Motor neuron (in vitro differentiated cells): ENCODE measurements around the gene GREM2. TPM values are rescaled to one million over a fixed set of nuclear protein-coding genes. Genes with fewer than 3 reads are reported as not detected.

Experiments
- ATAC-seq, 8 experiments: fragments of 200-7000 bp; cut with Tn5 transposase; replicated peaks in 6 of 8; 2 replicates each; pipeline ENCODE4 v1.8.0; 2021; ENCODE audit warnings: mild to moderate bottlenecking in 8 of 8, moderate library complexity in 8 of 8
- H3K27ac ChIP-seq, 2 donors: fragments of 250-450 bp; sonication (Bioruptor Pico); 2 replicates each; pipeline ENCODE4 v1.9.0; 2021; ENCODE audit warnings: antibody characterized with exemption in 2 of 2, mild to moderate bottlenecking in 2 of 2, moderate library complexity in 1 of 2
- H3K4me1 ChIP-seq, 2 donors: fragments of 250-450 bp; sonication (Bioruptor Pico); replicated peaks in 1 of 2; 2 replicates each; pipeline ENCODE4 v1.6.1; 2021; ENCODE audit warnings: antibody characterized with exemption in 2 of 2, mild to moderate bottlenecking in 2 of 2, moderate library complexity in 1 of 2
- H3K4me3 ChIP-seq, 5 donors: fragments of 250-450 bp; sonication (Bioruptor Pico); 2 replicates each; pipeline ENCODE4 v1.9.0; 2021; ENCODE audit warnings: antibody characterized with exemption in 5 of 5, mild to moderate bottlenecking in 5 of 5, moderate library complexity in 4 of 5
- WGBS, 10 experiments: fragments of 450-650 bp; shearing (Covaris generic); methylation state at CpG; one replicate each; pipeline ENCODE4 v1.0.0; 2022; 5-methylcytosine and 5-hydroxymethylcytosine counted together
- in situ Hi-C, 9 experiments: fragments of 400-800 bp; cut with MboI; loops; one replicate each; pipeline ENCODE4 v1.15.0; 2021; ENCODE audit warnings: low sequenced_read_pairs in 9 of 9, low pct_unique_long_range_greater_than_20kb in 2 of 9; ENCODE audit not compliant: unreplicated experiment in 9 of 9
- total RNA-seq, 8 experiments: library from RNA; unstranded; fragments of 300-600 nt; gene quantifications; 2 replicates each; pipeline versions ENCODE4 v1.2.3 to v1.2.4, GENCODE V29; 2022

Gene GREM2
- total RNA-seq, 8 experiments from 2014 or later: 0.10 to 13.9 (median 2.0) TPM; not detected in 1

DNA sequence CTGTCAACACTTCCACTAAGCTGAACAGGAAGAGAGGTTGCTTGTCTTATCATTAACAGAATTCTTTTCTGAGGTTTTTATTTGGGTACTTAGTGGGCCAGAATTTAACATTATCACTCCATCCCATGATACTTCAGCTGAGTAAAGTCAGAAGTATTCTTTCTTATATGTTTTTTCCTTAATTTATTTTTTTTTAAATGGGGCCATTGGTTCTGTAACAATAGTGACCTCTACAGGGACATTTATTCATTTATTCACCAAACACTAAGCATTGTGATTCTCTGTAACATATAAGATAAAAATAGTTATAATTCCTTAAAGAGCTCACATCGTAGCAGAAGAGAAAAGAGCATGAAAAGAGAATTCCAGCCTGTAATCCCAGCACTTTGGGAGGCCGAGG lies 9.8 kb downstream of the GREM2 start:
- no peak for ATAC-seq
- Histone ChIP-seq H3K27ac (no peak overlapping the region), H3K4me1 (peaks cover 0 to 4% of the 10 kb centered on the region in 2 donors), H3K4me3 (no peak overlapping the region)
- in situ Hi-C loops: loop anchor here in 1 of 9 experiments (25.0 kb wide), 1 partner anchor 415 kb away; no protein-coding TSS in a partner anchor
- WGBS, 10 experiments: 36 to 91% (median 57%) methylated on average over 1 to 2 of the region's 2 CpGs; no CpG with 5 or more reads in 3 of the 10 experiments

DNA sequence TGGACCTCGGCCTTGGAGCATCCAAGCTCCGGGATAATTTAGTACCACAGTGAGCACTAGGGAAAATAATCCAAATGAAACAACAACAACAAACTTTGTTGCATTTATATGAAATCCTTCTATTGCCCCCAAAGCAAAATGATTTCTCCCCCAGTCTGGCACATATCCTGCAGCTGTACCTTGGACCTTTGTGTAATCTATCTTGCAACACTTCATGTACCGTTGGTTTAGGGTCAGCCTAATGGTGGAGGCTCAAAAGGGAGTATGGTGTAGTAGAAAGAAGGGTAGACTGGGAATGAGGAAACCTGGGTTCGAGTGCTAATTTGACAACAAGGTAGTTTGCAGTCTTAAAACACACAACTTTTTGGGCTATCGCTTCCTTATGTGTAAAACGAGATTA lies 12.1 kb downstream of the GREM2 start:
- H3K4me3 ChIP-seq: no peak overlapping the region
- no peak for ATAC-seq
- in situ Hi-C loops: loop anchor here in 1 of 9 experiments (25.0 kb wide), 2 partner anchors 138 to 413 kb away; no protein-coding TSS in a partner anchor
- H3K27ac ChIP-seq: no peak overlapping the region
- WGBS, 10 experiments: 67 to 90% (median 84%) methylated on average over 1 to 6 of the region's 6 CpGs; no CpG with 5 or more reads in 1 of the 10 experiments
- peaks cover 0 to 8% of the 10 kb centered on the region in 2 donors for H3K4me1 ChIP-seq

DNA sequence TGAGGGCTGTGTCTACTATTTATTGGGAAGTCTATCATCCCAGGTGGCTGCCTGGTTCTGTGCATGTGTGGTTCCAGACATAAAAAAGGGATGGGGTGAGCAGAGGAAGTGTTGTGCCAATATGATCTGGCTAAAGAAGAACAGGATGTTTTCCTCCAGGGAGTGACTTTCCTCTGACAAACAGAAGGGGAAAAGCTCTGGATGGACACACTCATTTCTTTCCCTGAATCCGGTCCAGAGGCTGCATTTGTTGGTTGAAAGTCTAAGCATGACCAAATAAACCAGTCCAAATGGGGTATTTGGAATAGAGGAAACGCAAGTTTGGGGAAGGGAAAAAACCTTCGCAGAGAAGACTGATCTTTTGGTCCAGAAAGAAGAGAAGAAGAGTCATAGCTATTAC lies 12.7 kb downstream of the GREM2 start:
- 75 to 100% (median 92%) methylated on average over 1 to 3 of the region's 3 CpGs for WGBS, 10 experiments
- H3K4me3 ChIP-seq: no peak overlapping the region
- ATAC-seq: no peak
- H3K27ac ChIP-seq: no peak overlapping the region
- H3K4me1 ChIP-seq: peaks cover 0 to 8% of the 10 kb centered on the region in 2 donors
- in situ Hi-C loops: loop anchor here in 1 of 9 experiments (25.0 kb wide), 1 partner anchor 137 kb away; no protein-coding TSS in a partner anchor

DNA sequence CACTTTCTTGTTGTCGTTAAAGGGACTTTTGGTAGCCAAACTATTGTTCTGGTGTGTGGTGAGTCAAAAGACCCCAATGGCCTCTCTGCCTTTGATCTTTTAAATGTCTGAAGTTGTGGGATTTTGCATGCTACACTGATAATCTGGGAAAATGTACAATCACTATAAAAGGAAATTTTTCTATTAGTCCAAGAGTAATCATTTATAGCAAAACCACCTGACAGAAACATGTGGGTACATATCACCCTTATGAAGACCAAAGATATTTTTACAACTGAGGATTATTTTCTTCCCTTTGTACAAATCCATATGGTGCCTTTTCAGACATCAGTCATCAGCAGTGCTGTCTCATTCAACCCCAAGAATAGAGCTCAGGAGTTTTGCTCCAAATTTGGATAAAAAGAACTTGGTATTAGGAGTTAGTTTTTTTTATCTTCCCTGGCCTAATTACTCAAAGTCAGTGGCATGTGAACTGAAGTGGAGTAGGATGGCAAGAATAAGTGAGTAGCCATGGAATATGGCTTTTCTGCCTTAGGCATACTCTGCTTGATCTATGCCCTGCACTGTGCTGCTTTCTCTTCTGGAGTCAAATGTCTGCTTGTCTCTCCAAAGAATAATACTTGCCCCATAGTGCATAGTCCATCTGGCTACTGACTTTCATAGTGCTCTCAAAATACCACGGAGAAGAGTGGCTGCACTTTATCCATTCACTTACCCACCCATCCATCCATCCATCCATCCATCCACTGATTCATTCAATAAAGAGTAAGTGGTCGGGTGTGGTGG lies 13.5 kb downstream of the GREM2 start:
- no peak overlapping the region for H3K27ac ChIP-seq
- WGBS, 10 experiments: 40 to 79% (median 54%) methylated on average over 1 to 3 of the region's 3 CpGs; no CpG with 5 or more reads in 1 of the 10 experiments
- H3K4me1 ChIP-seq: peaks cover 0 to 8% of the 10 kb centered on the region in 2 donors
- no peak for ATAC-seq
- in situ Hi-C loops: loop anchor here in 1 of 9 experiments (25.0 kb wide), 1 partner anchor 136 kb away; no protein-coding TSS in a partner anchor
- H3K4me3 ChIP-seq: no peak overlapping the region

DNA sequence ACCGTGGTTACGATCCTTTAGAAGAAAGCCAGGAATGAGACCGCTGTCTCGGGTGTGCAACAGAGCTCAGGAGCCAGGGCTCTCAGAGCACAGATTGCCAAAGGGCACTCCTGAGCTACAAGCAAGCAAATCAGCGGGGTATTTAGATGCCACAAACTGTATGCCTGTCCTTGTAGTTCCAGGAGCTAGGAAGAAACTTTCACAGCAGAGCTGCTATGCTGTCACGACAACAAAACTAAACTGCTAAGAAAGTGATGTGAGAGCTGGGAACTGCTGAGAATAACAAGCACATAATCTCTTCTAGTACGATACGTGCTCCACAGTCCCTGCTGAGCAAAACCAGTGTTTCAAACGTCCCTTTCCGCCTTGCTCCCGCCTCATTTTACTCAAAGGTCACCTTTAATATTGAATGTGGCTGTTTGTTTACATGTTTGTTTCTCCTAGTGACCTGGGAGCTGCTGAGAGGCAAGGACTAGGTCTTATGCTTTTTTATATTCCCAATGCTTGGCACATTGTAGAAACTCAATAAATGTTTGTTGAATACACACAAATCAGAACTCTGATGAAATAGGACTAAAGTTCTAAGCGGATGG lies 14.7 kb downstream of the GREM2 start:
- H3K27ac ChIP-seq: no peak overlapping the region
- in situ Hi-C loops: loop anchor here in 1 of 9 experiments (25.0 kb wide), 1 partner anchor 135 kb away; no protein-coding TSS in a partner anchor
- H3K4me1 ChIP-seq: peaks cover 0 to 8% of the 10 kb centered on the region in 2 donors
- WGBS, 10 experiments: 11 to 90% (median 72%) methylated on average over 2 to 12 of the region's 12 CpGs
- H3K4me3 ChIP-seq: no peak overlapping the region
- ATAC-seq: peak in 3 of 8 experiments; percentile 21 to 73 (median 36)

DNA sequence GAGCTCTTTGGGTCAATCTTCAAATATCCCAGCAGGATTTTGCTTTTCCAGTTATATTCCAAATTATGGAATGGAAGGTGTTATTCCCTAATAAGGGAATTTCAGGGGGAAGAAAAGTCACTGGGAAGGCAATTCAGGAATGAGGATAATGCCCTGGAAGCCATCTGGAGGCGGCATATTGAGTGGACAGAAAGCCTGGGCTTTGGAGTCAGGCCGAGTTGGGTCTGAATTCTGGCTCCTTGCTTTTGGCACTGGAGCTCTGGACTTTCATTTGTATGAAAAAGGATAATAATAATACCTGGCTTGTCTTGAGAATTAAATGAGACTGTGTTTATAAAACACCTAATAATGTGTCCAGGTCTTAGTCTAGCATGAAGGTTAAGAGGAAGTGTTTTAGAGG lies 16.5 kb downstream of the GREM2 start:
- 54 to 100% (median 98%) methylated on average over 1 to 2 of the region's 2 CpGs; no CpG with 5 or more reads in 2 of the 10 experiments for WGBS, 10 experiments
- Histone ChIP-seq H3K4me1 (peaks cover 0 to 8% of the 10 kb centered on the region in 2 donors), H3K4me3 (no peak overlapping the region), H3K27ac (no peak overlapping the region)
- in situ Hi-C loops: loop anchor here in 1 of 9 experiments (25.0 kb wide), 1 partner anchor 133 kb away; no protein-coding TSS in a partner anchor
- ATAC-seq: no peak

DNA sequence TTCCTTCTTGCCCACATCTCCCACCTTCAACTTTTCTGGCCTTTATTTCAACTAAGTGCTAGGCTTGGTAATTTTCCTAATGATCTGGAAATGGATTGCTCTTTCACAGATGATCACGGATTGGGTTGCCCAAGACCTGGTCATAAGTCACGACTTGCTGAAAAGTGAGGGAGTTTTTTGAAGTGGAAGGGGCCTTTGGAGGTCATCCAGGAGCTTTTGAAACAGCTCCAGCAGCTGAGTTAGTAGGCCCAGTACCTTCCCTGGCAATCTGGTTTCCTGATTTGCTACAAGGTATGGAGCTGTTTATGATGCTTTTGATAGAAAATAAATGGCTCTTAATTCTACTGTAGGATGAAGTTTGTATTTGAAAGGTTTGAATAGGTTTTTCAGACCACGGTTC lies 20.4 kb downstream of the GREM2 start:
- in situ Hi-C loops: loop anchor here in 1 of 9 experiments (25.0 kb wide), 1 partner anchor 129 kb away; no protein-coding TSS in a partner anchor
- 18 to 97% (median 74%) methylated on average over 1 to 3 of the region's 3 CpGs; no CpG with 5 or more reads in 2 of the 10 experiments for WGBS, 10 experiments

DNA sequence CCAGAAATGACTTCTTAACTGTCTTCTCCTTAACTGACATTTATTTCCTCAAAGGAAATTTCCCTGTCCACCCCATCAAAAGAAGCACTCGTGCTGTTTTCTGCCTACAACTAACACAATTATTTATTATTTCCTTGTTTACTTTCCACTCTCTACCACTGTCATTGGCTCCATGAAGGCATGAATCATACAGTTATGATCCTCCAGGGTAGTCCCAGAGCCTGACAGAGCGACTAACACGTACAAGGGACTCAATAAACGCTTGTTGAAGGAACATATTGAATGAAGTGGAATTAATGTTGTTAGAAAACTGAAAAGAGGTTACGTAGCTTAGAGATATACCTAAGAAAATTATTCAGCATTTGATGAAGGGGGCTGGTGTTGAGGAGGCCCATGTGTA lies 20.9 kb downstream of the GREM2 start:
- Histone ChIP-seq H3K4me1 (no peaks in the 10 kb centered on the region), H3K27ac (no peak overlapping the region), H3K4me3 (no peak overlapping the region)
- in situ Hi-C loops: loop anchor here in 1 of 9 experiments (25.0 kb wide), 1 partner anchor 129 kb away; no protein-coding TSS in a partner anchor
- ATAC-seq: no peak
- 68 to 91% (median 79%) methylated on average over 1 to 5 of the region's 5 CpGs for WGBS, 10 experiments

More for the DNA sequence above, 20.4 kb downstream of the GREM2 start:
- Histone ChIP-seq H3K4me3 (no peak overlapping the region), H3K27ac (no peak overlapping the region), H3K4me1 (no peaks in the 10 kb centered on the region)
- ATAC-seq: no peak

DNA sequence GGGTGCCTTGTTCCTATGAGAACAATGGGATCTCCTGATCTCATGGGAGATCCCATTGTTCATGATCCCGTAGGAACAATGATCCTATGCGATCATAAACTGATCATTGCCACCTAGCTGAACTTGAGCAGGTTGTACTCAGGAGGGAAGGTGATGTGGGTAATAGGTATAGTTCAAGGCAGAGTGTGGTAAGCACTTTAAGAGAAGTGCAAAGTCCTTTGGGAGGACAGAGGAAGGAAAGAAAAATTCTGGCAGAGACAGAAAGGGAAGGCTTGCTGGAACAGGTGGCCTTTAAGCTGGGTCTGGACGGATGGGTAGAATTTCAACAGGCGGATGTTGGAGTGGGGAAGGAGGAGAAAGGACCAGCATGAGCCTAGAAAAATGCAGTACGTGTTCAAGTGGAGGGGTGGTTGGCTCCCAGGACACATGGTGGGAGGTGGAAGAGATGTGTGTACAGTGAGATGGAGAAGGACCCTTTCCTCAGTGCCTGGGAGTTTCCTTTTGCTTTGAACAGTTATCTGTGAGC lies 22.3 kb downstream of the GREM2 start:
- WGBS, 10 experiments: 68 to 100% (median 93%) methylated on average over 1 to 5 of the region's 5 CpGs; no CpG with 5 or more reads in 1 of the 10 experiments
- H3K4me1 ChIP-seq: no peaks in the 10 kb centered on the region
- in situ Hi-C loops: loop anchor here in 1 of 9 experiments (25.0 kb wide), 1 partner anchor 127 kb away; no protein-coding TSS in a partner anchor
- H3K27ac ChIP-seq: no peak overlapping the region
- H3K4me3 ChIP-seq: no peak overlapping the region
- no peak for ATAC-seq

DNA sequence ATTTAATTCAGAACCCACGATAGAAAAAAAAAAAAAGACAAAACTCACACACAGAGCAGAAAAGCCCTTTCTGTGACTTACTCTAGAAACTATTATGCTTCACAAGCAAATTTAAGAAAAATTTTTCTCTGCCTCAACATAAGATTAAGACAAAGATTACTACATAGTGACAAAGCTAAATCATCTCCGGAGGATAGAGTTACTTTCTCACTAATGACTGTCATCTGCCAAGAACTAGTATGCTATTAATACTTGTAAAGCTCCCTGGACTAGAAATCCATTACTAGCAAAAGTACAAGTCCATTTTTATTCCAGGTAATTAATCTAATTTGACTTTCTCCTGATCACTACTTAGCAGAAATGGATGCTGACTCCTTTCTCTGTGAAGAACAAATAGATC lies 25.9 kb downstream of the GREM2 start:
- Histone ChIP-seq H3K4me1 (no peaks in the 10 kb centered on the region), H3K27ac (no peak overlapping the region), H3K4me3 (no peak overlapping the region)
- whole genome bisulfite sequencing, 10 experiments: 0 to 100% (median 86%) methylated on average over 1 to 2 of the region's 2 CpGs; no CpG with 5 or more reads in 1 of the 10 experiments
- ATAC-seq: no peak
- in situ Hi-C loops: loop anchor here in 1 of 9 experiments (25.0 kb wide), 1 partner anchor 124 kb away; no protein-coding TSS in a partner anchor

DNA sequence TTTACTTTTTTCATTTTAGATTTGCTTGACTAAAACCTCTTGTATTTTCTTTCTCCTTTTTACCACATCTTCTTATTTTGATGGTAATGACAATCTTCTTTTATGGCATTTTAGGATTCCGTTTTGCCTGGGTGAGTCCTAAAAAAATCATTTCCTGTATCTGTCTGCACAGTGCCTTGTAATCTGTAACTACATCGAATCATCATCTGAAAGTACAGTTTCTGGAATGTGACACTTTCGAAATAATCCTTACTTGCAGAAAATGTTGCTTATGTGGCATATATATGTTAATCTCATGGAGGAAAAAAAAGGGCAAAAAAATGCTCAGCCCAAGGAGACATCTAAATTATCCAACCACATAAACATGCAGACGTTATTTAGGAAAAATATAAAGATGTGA lies 29.0 kb downstream of the GREM2 start:
- no peak overlapping the region for H3K27ac ChIP-seq
- H3K4me1 ChIP-seq: no peaks in the 10 kb centered on the region
- no peak for ATAC-seq
- WGBS, 10 experiments: 7 to 91% (median 80%) methylated on average over 3 to 4 of the region's 4 CpGs
- in situ Hi-C loops: loop anchor here in 1 of 9 experiments (25.0 kb wide), 1 partner anchor 121 kb away; no protein-coding TSS in a partner anchor
- H3K4me3 ChIP-seq: no peak overlapping the region

DNA sequence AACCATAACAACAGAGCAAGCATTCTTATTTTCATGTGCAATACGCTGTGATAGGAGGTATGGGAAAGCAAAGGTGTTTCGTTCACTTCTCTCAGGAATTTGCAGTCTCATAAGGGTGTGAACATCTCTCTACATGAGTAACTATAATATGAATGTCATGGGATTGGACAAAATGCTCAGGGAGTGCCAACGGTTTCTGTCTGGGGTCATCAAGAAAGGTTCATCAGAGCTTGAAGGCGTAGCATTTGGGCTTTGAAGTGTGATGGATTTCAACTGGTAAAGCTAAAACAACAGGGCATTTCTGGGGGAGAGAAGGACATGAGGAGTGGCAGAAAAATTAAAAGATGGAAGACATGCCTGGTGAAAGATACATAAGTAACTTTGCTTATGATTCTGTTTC lies 32.4 kb downstream of the GREM2 start:
- 33 to 100% (median 85%) methylated on average over 1 to 4 of the region's 4 CpGs; no CpG with 5 or more reads in 1 of the 10 experiments for WGBS, 10 experiments
- Histone ChIP-seq H3K4me3 (no peak overlapping the region), H3K27ac (no peak overlapping the region), H3K4me1 (no peaks in the 10 kb centered on the region)
- no peak for ATAC-seq
- in situ Hi-C loops: loop anchor here in 1 of 9 experiments (25.0 kb wide), 1 partner anchor 117 kb away; no protein-coding TSS in a partner anchor
